Caki2 (cell line): ENCODE measurements around the gene SLC25A48. TPM values are rescaled to one million over a fixed set of nuclear protein-coding genes. Genes with fewer than 3 reads are reported as not detected.

Source experiments
- total RNA-seq: library from RNA; depleted of rRNA; stranded (reverse); fragments of >200 nt; shearing (Covaris generic); gene quantifications from 2 replicates; pipeline ENCODE4 v1.2.3, GENCODE V29; 2014; ENCODE audit warnings: low replicate concordance; rRNA removed

Gene SLC25A48
- total RNA-seq, 1 experiment from 2014 or later = not detected

Other genes with a start within 250 kb of the SLC25A48 start
- gene IL9, start 61.2 kb downstream of the SLC25A48 start, total RNA-seq = not detected in 2 replicates
- gene LECT2, start 120.3 kb downstream of the SLC25A48 start, total RNA-seq = not detected in 2 replicates
- 298 and 340 TPM in 2 replicates for gene TGFBI, start 194.3 kb downstream of the SLC25A48 start, total RNA-seq